ENCODE data around the gene STIM2.

STIM2 gene

GRCh38 chr4:27048429-27049238 is 188.0 kb downstream of the STIM2 start:
- no peak for DNase-seq

GRCh38 chr4:27049239-27049829 is 188.7 kb downstream of the STIM2 start:
- no peak for DNase-seq

- no peak for DNase-seq
Observed at GRCh38 chr4:27050731-27051130, 190.1 kb downstream of the STIM2 start.

- no peak for DNase-seq
Observed at GRCh38 chr4:27055221-27055760, 194.7 kb downstream of the STIM2 start.

GRCh38 chr4:27056281-27056680 is 195.6 kb downstream of the STIM2 start:
- no peak for DNase-seq

GRCh38 chr4:27057053-27057452 is 196.4 kb downstream of the STIM2 start:
- no peak for DNase-seq

- DNase-seq, result no peak
Observed at GRCh38 chr4:27057662-27058061, 197.0 kb downstream of the STIM2 start.

- no peak for DNase-seq
Observed at GRCh38 chr4:27058819-27059406, 198.3 kb downstream of the STIM2 start.

- no peak for DNase-seq
Observed at GRCh38 chr4:27059446-27059845, 198.8 kb downstream of the STIM2 start.

GRCh38 chr4:27062256-27062655 is 201.6 kb downstream of the STIM2 start:
- DNase-seq, result no peak

- DNase-seq, result no peak
Observed at GRCh38 chr4:27066591-27066990, 205.9 kb downstream of the STIM2 start.

- no peak for DNase-seq
Observed at GRCh38 chr4:27068151-27068867, 207.7 kb downstream of the STIM2 start.
